Measurements from ENCODE around the gene GBP4. TPM values are rescaled to one million over a fixed set of nuclear protein-coding genes. Genes with fewer than 3 reads are reported as not detected.

The GBP4 gene
- total and polyA plus RNA-seq, 2 of the 4 experiments (the other 2 are of a cell fraction), result not detected

Other genes starting within 250 kb of the GBP4 start
- gene KYAT3, start 206.3 kb downstream of the GBP4 start, total RNA-seq (2012; rRNA removed), result 20.4 and 34.2 TPM in 2 replicates
- gene KYAT3, start 206.3 kb downstream of the GBP4 start, polyA plus RNA-seq (2012; rRNA removed), result 19.6 and 22.6 TPM in 2 replicates
- 8.1 and 10.8 TPM in 2 replicates for gene RBMXL1, start 206.3 kb downstream of the GBP4 start, total RNA-seq (2012; rRNA removed)
- gene RBMXL1, start 206.3 kb downstream of the GBP4 start, polyA plus RNA-seq (2012; rRNA removed), result 2.8 and 3.5 TPM in 2 replicates
- gene GBP3, start 176.1 kb downstream of the GBP4 start, total RNA-seq (2012; rRNA removed), result 42.5 and 50.0 TPM in 2 replicates
- 20.5 and 21.9 TPM in 2 replicates for gene GBP3, start 176.1 kb downstream of the GBP4 start, polyA plus RNA-seq (2012; rRNA removed)
- 108 and 118 TPM in 2 replicates for gene GBP1, start 133.7 kb downstream of the GBP4 start, total RNA-seq (2012; rRNA removed)
- gene GBP1, start 133.7 kb downstream of the GBP4 start, polyA plus RNA-seq (2012; rRNA removed), result 39.3 and 40.1 TPM in 2 replicates
- gene GBP2, start 72.8 kb downstream of the GBP4 start, total RNA-seq (2012; rRNA removed), result 12.8 and 17.7 TPM in 2 replicates
- 6.7 and 8.2 TPM in 2 replicates for gene GBP2, start 72.8 kb downstream of the GBP4 start, polyA plus RNA-seq (2012; rRNA removed)
- not detected in 2 replicates for gene GBP7, start 22.9 kb downstream of the GBP4 start, total RNA-seq (2012; rRNA removed)
- gene GBP7, start 22.9 kb downstream of the GBP4 start, polyA plus RNA-seq (2012; rRNA removed), result not detected in 2 replicates
- gene GBP5, start 73.9 kb upstream of the GBP4 start, total RNA-seq (2012; rRNA removed), result not detected in 2 replicates
- not detected in 2 replicates for gene GBP5, start 73.9 kb upstream of the GBP4 start, polyA plus RNA-seq (2012; rRNA removed)
- gene GBP6, start 165.1 kb upstream of the GBP4 start, total RNA-seq (2012; rRNA removed), result not detected in 2 replicates
- gene GBP6, start 165.1 kb upstream of the GBP4 start, polyA plus RNA-seq (2012; rRNA removed), result not detected in 2 replicates